ENCODE measurements around the gene DAND5. TPM values are rescaled to one million over a fixed set of nuclear protein-coding genes. Genes with fewer than 3 reads are reported as not detected.
A peak's percentile ranks its signal among the peaks of the same experiment; 100 is the strongest.

The DAND5 gene
- total and polyA plus RNA-seq, 4 donors: 0.01 to 0.25 (median 0.17) TPM

- peaks cover 0 to 7% (median 0%) of the 10 kb centered on the region in 3 donors for H3K27me3 ChIP-seq (ENCODE audit: control insufficient read depth in 3 of 3, insufficient read depth in 3 of 3, low read length in 2 of 3)
- peaks cover 13 to 93% (median 68%) of the 10 kb centered on the region in 5 donors for H3K4me1 ChIP-seq (ENCODE audit: control insufficient read depth in 5 of 5, insufficient read depth in 5 of 5, low read length in 5 of 5)
- H3K4me3 ChIP-seq: no peak overlapping the region
- 46 to 78% methylated on average over 22 of the region's 22 CpGs for WGBS, 2 donors
- H3K9me3 ChIP-seq (ENCODE audit: control insufficient read depth in 4 of 4, insufficient read depth in 3 of 4, low read length in 3 of 4): no peaks in the 10 kb centered on the region
- DNase-seq (peak in 1 of 3 donors; percentile 27), ATAC-seq (ENCODE audit: insufficient read depth, low FRiP score) (no peak)
- no peak for TF ChIP-seq CTCF (IDR thresholded peaks at IDR 0.05; ENCODE audit: control extremely low read depth, extremely low read depth)
- H3K36me3 ChIP-seq (ENCODE audit: control insufficient read depth in 4 of 4, insufficient read depth in 4 of 4, low read length in 4 of 4): no peaks in the 10 kb centered on the region
- no peak overlapping the region for H3K9ac ChIP-seq (ENCODE audit: insufficient read depth in 1 of 2, low read length in 2 of 2)
- H3K27ac ChIP-seq (ENCODE audit: low read depth in 1 of 2, low read length in 1 of 2): peak overlapping the region; percentile 69 to 86
These were observed 47.4 kb downstream of the DAND5 start for GRCh38 chr19:13016628-13017305.

GRCh38 chr19:13017306-13018034, 48.1 kb downstream of the DAND5 start:
- Histone ChIP-seq H3K9me3 (ENCODE audit: control insufficient read depth in 4 of 4, insufficient read depth in 3 of 4, low read length in 3 of 4) (no peaks in the 10 kb centered on the region), H3K4me1 (ENCODE audit: control insufficient read depth in 5 of 5, insufficient read depth in 5 of 5, low read length in 5 of 5) (peaks cover 13 to 98% (median 74%) of the 10 kb centered on the region in 5 donors), H3K27me3 (ENCODE audit: control insufficient read depth in 3 of 3, insufficient read depth in 3 of 3, low read length in 2 of 3) (peaks cover 0 to under 1% (median 0%) of the 10 kb centered on the region in 3 donors), H3K27ac (ENCODE audit: low read depth in 1 of 2, low read length in 1 of 2) (peak overlapping the region; percentile 69 to 86), H3K36me3 (ENCODE audit: control insufficient read depth in 4 of 4, insufficient read depth in 4 of 4, low read length in 4 of 4) (no peaks in the 10 kb centered on the region), H3K9ac (ENCODE audit: insufficient read depth in 1 of 2, low read length in 2 of 2) (peak overlapping the region in 1 of 2 donors; percentile 34), H3K4me3 (no peak overlapping the region)
- ATAC-seq (ENCODE audit: insufficient read depth, low FRiP score) (no peak), DNase-seq (peak in 1 of 3 donors; percentile 30)
- WGBS, 2 donors: 47 to 66% methylated on average over 14 of the region's 14 CpGs
- no peak for TF ChIP-seq CTCF (IDR thresholded peaks at IDR 0.05; ENCODE audit: control extremely low read depth, extremely low read depth)

GRCh38 chr19:13018035-13018914, 48.9 kb downstream of the DAND5 start:
- WGBS, 2 donors: 34 to 61% methylated on average over 18 to 21 of the region's 21 CpGs
- Histone ChIP-seq H3K9ac (ENCODE audit: insufficient read depth in 1 of 2, low read length in 2 of 2) (peak overlapping the region in 1 of 2 donors; percentile 79), H3K36me3 (ENCODE audit: control insufficient read depth in 4 of 4, insufficient read depth in 4 of 4, low read length in 4 of 4) (no peaks in the 10 kb centered on the region), H3K27ac (ENCODE audit: low read depth in 1 of 2, low read length in 1 of 2) (peak overlapping the region; percentile 69 to 92), H3K9me3 (ENCODE audit: control insufficient read depth in 4 of 4, insufficient read depth in 3 of 4, low read length in 3 of 4) (no peaks in the 10 kb centered on the region), H3K4me1 (ENCODE audit: control insufficient read depth in 5 of 5, insufficient read depth in 5 of 5, low read length in 5 of 5) (peaks cover 13 to 95% (median 72%) of the 10 kb centered on the region in 5 donors), H3K27me3 (ENCODE audit: control insufficient read depth in 3 of 3, insufficient read depth in 3 of 3, low read length in 2 of 3) (no peaks in the 10 kb centered on the region), H3K4me3 (no peak overlapping the region)
- ATAC-seq (ENCODE audit: insufficient read depth, low FRiP score) (no peak), DNase-seq (peak; percentile 73 to 81 (median 73))
- TF ChIP-seq CTCF (IDR thresholded peaks at IDR 0.05; ENCODE audit: control extremely low read depth, extremely low read depth): no peak
